ENCODE measurements around the gene PHF12.

Gene PHF12

DNA sequence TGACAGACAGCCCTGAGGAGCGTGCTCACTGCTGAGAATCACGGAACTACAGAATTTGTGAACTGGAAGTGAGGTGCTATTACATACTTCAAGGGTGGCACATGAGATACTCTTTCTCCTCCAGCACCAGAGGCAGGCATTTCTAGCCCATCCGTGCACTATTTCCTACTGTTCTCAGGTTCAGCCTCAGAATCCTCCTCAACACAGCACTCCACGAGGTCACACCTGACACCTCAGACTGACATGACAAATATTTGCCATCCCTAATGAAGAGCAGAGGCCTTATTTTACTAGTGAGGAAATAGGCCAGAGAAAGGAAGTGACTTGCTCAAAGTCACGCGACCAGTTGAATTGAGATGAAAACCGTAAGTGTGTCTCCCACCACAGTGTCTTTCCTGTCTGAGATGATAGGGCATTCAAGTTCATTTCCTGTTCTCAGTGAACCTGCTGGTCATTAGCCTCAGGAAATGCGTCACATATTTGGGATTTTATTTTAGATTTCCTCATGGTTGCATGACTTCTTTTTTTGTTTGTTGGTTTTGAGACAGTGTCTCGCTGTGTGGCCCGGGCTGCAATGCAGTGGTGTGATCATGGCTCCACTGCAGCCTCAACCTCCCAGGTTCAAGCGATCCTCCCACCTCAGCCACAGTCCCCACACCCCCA is 30.9 kb upstream of the PHF12 start:
- H3K4me3 ChIP-seq (ENCODE audit: low read length) = no peak overlapping the region
- no peak overlapping the region for H2AFZ ChIP-seq (ENCODE audit: low read depth, low read length)
- no peaks in the 10 kb centered on the region for H3K36me3 ChIP-seq (replicated peaks; ENCODE audit: low read depth, low read length)
- H3K9ac ChIP-seq (ENCODE audit: low read length) = no peak overlapping the region
- H4K20me1 ChIP-seq (ENCODE audit: insufficient read depth, low read length) = no peaks in the 10 kb centered on the region
- peaks cover 12% of the 10 kb centered on the region; the same call in 1 of the 2 replicates for H3K27me3 ChIP-seq (ENCODE audit: low read depth, low read length)
- H3K27ac ChIP-seq (ENCODE audit: low read length) = no peak overlapping the region
- no peak overlapping the region for H3K4me2 ChIP-seq (ENCODE audit: low read length)
- TF ChIP-seq EZH2phosphoT487 (IDR thresholded peaks at IDR 0.05; ENCODE audit: low read depth) = no peak
- TF ChIP-seq, protein P1, sequence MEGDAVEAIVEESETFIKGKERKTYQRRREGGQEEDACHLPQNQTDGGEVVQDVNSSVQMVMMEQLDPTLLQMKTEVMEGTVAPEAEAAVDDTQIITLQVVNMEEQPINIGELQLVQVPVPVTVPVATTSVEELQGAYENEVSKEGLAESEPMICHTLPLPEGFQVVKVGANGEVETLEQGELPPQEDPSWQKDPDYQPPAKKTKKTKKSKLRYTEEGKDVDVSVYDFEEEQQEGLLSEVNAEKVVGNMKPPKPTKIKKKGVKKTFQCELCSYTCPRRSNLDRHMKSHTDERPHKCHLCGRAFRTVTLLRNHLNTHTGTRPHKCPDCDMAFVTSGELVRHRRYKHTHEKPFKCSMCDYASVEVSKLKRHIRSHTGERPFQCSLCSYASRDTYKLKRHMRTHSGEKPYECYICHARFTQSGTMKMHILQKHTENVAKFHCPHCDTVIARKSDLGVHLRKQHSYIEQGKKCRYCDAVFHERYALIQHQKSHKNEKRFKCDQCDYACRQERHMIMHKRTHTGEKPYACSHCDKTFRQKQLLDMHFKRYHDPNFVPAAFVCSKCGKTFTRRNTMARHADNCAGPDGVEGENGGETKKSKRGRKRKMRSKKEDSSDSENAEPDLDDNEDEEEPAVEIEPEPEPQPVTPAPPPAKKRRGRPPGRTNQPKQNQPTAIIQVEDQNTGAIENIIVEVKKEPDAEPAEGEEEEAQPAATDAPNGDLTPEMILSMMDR (IDR thresholded peaks at IDR 0.05; ENCODE audit: low read depth, low read length) = no peak
- no peaks in the 10 kb centered on the region for H3K79me2 ChIP-seq (ENCODE audit: low read length)
- H3K4me1 ChIP-seq (ENCODE audit: low read length) = peaks cover 4% of the 10 kb centered on the region
- no peaks in the 10 kb centered on the region for H3K9me3 ChIP-seq (ENCODE audit: insufficient read depth, low read length)

DNA sequence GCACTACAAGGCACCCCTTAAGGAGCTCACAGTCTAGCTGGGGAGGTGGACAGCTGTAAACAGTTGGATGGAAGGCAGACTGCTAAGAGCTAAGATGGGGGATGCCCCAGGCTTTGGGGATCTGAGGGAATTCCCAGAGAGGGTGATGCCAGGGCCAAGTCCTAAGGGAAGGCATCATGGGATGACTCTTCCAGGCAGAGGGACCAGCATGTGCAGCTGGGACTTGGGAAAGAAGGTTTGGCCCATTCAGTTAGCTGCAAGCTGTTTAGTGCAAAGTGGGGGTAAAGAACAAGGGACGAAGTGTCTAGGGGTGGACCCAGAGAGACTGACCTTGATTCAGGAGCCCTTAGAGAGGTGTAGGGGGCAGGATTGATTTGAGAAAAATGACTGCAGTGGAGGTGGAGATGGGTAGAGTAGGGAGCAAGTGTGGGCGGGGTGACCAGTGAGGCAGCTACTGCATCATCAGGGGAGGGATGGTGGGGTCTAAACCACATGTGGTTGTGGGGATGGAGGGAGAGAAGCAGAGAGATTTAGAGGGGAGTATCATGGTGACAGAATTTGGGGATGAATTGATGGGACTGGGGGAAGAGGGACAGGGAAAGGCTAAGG is 27.1 kb upstream of the PHF12 start:
- H3K4me3 ChIP-seq (ENCODE audit: low read length) = no peak overlapping the region
- H3K9me3 ChIP-seq (ENCODE audit: insufficient read depth, low read length) = no peaks in the 10 kb centered on the region
- H3K27ac ChIP-seq (ENCODE audit: low read length) = no peak overlapping the region
- TF ChIP-seq, protein P1 (IDR thresholded peaks at IDR 0.05; ENCODE audit: low read depth, low read length) = no peak
- TF ChIP-seq EZH2phosphoT487 (IDR thresholded peaks at IDR 0.05; ENCODE audit: low read depth) = no peak
- H3K27me3 ChIP-seq (ENCODE audit: low read depth, low read length) = peaks cover 14% of the 10 kb centered on the region; the same call in 1 of the 2 replicates
- no peaks in the 10 kb centered on the region for H3K36me3 ChIP-seq (replicated peaks; ENCODE audit: low read depth, low read length)
- no peak overlapping the region for H3K9ac ChIP-seq (ENCODE audit: low read length)
- H4K20me1 ChIP-seq (ENCODE audit: insufficient read depth, low read length) = no peaks in the 10 kb centered on the region
- no peak overlapping the region for H2AFZ ChIP-seq (ENCODE audit: low read depth, low read length)
- H3K4me2 ChIP-seq (ENCODE audit: low read length) = no peak overlapping the region
- H3K79me2 ChIP-seq (ENCODE audit: low read length) = no peaks in the 10 kb centered on the region
- peaks cover 4% of the 10 kb centered on the region for H3K4me1 ChIP-seq (ENCODE audit: low read length)

DNA sequence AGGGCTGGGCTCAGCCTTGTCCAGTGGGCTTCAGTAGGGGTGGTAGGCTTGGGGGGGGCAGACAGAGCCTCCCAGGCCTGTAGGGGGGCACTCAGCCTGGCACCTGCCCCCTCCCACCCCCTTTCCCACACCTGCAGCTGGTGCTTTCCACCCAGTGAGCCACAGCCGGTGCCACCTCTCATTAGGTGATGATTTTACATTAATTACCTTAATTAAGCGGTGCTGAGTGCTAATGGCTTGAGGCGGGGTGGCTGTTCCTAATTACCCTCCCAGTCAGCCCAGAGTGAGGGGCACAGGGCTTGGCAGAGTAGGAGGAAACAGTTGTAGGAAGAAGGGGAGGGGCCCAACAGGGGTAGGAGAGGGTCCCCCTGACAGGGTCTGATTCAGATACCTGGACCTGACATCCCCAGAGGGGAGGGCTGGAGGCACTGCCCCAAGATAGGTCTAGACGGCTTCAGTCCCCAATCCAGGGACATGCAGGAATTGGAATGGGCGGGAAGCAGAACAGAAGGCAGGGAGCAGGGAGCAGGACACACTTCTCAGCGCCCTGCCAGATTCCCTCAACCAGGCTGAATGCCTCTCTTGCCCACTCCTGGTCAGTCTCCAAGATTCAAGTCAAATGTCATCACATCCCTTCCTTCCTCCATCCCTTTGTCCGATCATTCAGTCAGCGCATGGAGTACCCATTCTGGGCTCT is 26.5 kb upstream of the PHF12 start:
- H2AFZ ChIP-seq (ENCODE audit: low read depth, low read length) = no peak overlapping the region
- H3K36me3 ChIP-seq (replicated peaks; ENCODE audit: low read depth, low read length) = no peaks in the 10 kb centered on the region
- H3K4me3 ChIP-seq (ENCODE audit: low read length) = no peak overlapping the region
- H3K27me3 ChIP-seq (ENCODE audit: low read depth, low read length) = peaks cover 14% of the 10 kb centered on the region; the same call in 1 of the 2 replicates
- H4K20me1 ChIP-seq (ENCODE audit: insufficient read depth, low read length) = no peaks in the 10 kb centered on the region
- H3K4me1 ChIP-seq (ENCODE audit: low read length) = peaks cover 4% of the 10 kb centered on the region
- no peaks in the 10 kb centered on the region for H3K79me2 ChIP-seq (ENCODE audit: low read length)
- H3K27ac ChIP-seq (ENCODE audit: low read length) = no peak overlapping the region
- no peak overlapping the region for H3K9ac ChIP-seq (ENCODE audit: low read length)
- H3K4me2 ChIP-seq (ENCODE audit: low read length) = no peak overlapping the region
- H3K9me3 ChIP-seq (ENCODE audit: insufficient read depth, low read length) = no peaks in the 10 kb centered on the region
- TF ChIP-seq, protein P1 (IDR thresholded peaks at IDR 0.05; ENCODE audit: low read depth, low read length) = no peak
- TF ChIP-seq EZH2phosphoT487 (IDR thresholded peaks at IDR 0.05; ENCODE audit: low read depth) = no peak

DNA sequence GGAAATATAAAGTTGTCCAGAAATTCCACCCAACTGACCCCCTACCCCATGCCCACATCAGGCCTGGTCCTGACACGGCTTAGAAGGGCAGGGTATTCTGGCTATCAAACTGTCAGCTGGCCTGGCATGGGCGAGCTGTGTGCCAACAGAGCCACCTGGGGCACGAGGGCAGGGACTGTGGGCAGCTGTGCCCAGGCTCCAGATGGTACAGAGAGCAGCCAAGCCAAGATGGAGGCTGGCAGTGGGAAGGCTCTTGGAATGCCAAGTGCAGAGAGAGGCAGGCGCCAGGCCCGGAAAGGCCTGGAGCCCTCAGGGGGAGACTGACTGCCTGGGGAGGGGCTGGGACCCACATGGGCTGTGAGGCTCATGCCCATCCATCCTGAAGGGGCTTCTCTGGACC is 24.3 kb upstream of the PHF12 start:
- Histone ChIP-seq H3K79me2 (ENCODE audit: low read length) (no peaks in the 10 kb centered on the region), H3K9ac (ENCODE audit: low read length) (no peak overlapping the region), H2AFZ (ENCODE audit: low read depth, low read length) (no peak overlapping the region), H3K27ac (ENCODE audit: low read length) (no peak overlapping the region), H3K27me3 (ENCODE audit: low read depth, low read length) (peaks cover 14% of the 10 kb centered on the region; the same call in 1 of the 2 replicates), H4K20me1 (ENCODE audit: insufficient read depth, low read length) (no peaks in the 10 kb centered on the region), H3K4me3 (ENCODE audit: low read length) (no peak overlapping the region), H3K9me3 (ENCODE audit: insufficient read depth, low read length) (no peaks in the 10 kb centered on the region), H3K36me3 (replicated peaks; ENCODE audit: low read depth, low read length) (no peaks in the 10 kb centered on the region), H3K4me1 (ENCODE audit: low read length) (no peaks in the 10 kb centered on the region), H3K4me2 (ENCODE audit: low read length) (no peak overlapping the region)
- TF ChIP-seq, protein P1 (IDR thresholded peaks at IDR 0.05; ENCODE audit: low read depth, low read length) = no peak
- TF ChIP-seq EZH2phosphoT487 (IDR thresholded peaks at IDR 0.05; ENCODE audit: low read depth) = no peak

Measured in OCI-LY3 (cell line).